Measurements from ENCODE around the gene PLEKHH3.

PLEKHH3 gene

GRCh38 chr17:42690596-42690995 is 13.8 kb upstream of the PLEKHH3 start:
- H3K27ac ChIP-seq = no peak overlapping the region
- no peak overlapping the region for H3K4me3 ChIP-seq

GRCh38 chr17:42687707-42688320 is 11.0 kb upstream of the PLEKHH3 start:
- no peak overlapping the region for H3K4me3 ChIP-seq
- no peak overlapping the region for H3K27ac ChIP-seq

GRCh38 chr17:42686520-42687128 is 9.8 kb upstream of the PLEKHH3 start:
- H3K27ac ChIP-seq = no peak overlapping the region
- H3K4me3 ChIP-seq = no peak overlapping the region

- Histone ChIP-seq H3K4me3 (no peak overlapping the region), H3K27ac (no peak overlapping the region)
Observed at GRCh38 chr17:42685831-42686230, 9.0 kb upstream of the PLEKHH3 start.

- no peak overlapping the region for H3K27ac ChIP-seq
- no peak overlapping the region for H3K4me3 ChIP-seq
Observed at GRCh38 chr17:42684929-42685556, 8.2 kb upstream of the PLEKHH3 start.

- Histone ChIP-seq H3K4me3 (peak overlapping the region in 4 of 7 experiments; percentile 5 to 45 (median 42)), H3K27ac (peak overlapping the region in 10 of 21 experiments; percentile 17 to 77 (median 47))
Observed at GRCh38 chr17:42683407-42684034, 6.7 kb upstream of the PLEKHH3 start.

- peak overlapping the region; percentile 5 to 50 (median 40) for H3K4me3 ChIP-seq
- H3K27ac ChIP-seq = peak overlapping the region in 16 of 21 experiments; percentile 17 to 77 (median 62)
Observed at GRCh38 chr17:42682722-42683403, 6.1 kb upstream of the PLEKHH3 start.

- Histone ChIP-seq H3K4me3 (peak within 1 kb of the TSS; percentile 5 to 50 (median 40)), H3K27ac (peak within 1 kb of the TSS in 16 of 21 experiments; percentile 17 to 77 (median 62))
Observed at GRCh38 chr17:42681976-42682721, 5.4 kb upstream of the PLEKHH3 start, which contains the start of gene CNTNAP1. Gene CNTNAP1 (plus strand): TSS chr17:42682531. CDS start chr17:42682830, 299 bp downstream.

- Histone ChIP-seq H3K4me3 (peak overlapping the region in 6 of 7 experiments; percentile 52 to 94 (median 72)), H3K27ac (peak overlapping the region; percentile 23 to 98 (median 91))
Observed at GRCh38 chr17:42680331-42680808, 3.6 kb upstream of the PLEKHH3 start.

GRCh38 chr17:42679492-42680330 is 2.9 kb upstream of the PLEKHH3 start:
- Histone ChIP-seq H3K27ac (peak overlapping the region; percentile 23 to 98 (median 91)), H3K4me3 (peak overlapping the region; percentile 52 to 94 (median 69))

- peak overlapping the region; percentile 52 to 94 (median 69) for H3K4me3 ChIP-seq
Observed at GRCh38 chr17:42678951-42679491, 2.2 kb upstream of the PLEKHH3 start.

GRCh38 chr17:42677921-42678781 is 1.4 kb upstream of the PLEKHH3 start:
- H3K4me3 ChIP-seq = peak overlapping the region; percentile 52 to 94 (median 69)
- peak overlapping the region in 20 of 21 experiments; percentile 78 to 98 (median 92) for H3K27ac ChIP-seq

More at GRCh38 chr17:42678951-42679491, 2.2 kb upstream of the PLEKHH3 start:
- H3K27ac ChIP-seq = peak overlapping the region; percentile 23 to 98 (median 91)

GRCh38 chr17:42677012-42677857 is 441 bp upstream of the PLEKHH3 start:
- Histone ChIP-seq H3K27ac (peak overlapping the region in 20 of 21 experiments; percentile 80 to 98 (median 92)), H3K4me3 (peak overlapping the region; percentile 57 to 94 (median 75))

- Histone ChIP-seq H3K4me3 (peak overlapping the region; percentile 57 to 94 (median 75)), H3K27ac (peak overlapping the region in 20 of 21 experiments; percentile 67 to 98 (median 84))
Observed at GRCh38 chr17:42675965-42676423, 800 bp downstream of the PLEKHH3 start.

- H3K27ac ChIP-seq = peak overlapping the region in 20 of 21 experiments; percentile 67 to 98 (median 84)
- H3K4me3 ChIP-seq = peak overlapping the region; percentile 57 to 94 (median 75)
Observed at GRCh38 chr17:42675348-42675964, 1.3 kb downstream of the PLEKHH3 start.
